ENCODE data around the gene NNAT.
A peak's percentile ranks its signal among the peaks of the same experiment; 100 is the strongest.
"Not testable (repeated sequence)": the region's sequence is repeated elsewhere in the genome, so short reads cannot be mapped to it uniquely, and the experiment has no call there.

The NNAT gene, protein sequence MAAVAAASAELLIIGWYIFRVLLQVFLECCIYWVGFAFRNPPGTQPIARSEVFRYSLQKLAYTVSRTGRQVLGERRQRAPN

DNA sequence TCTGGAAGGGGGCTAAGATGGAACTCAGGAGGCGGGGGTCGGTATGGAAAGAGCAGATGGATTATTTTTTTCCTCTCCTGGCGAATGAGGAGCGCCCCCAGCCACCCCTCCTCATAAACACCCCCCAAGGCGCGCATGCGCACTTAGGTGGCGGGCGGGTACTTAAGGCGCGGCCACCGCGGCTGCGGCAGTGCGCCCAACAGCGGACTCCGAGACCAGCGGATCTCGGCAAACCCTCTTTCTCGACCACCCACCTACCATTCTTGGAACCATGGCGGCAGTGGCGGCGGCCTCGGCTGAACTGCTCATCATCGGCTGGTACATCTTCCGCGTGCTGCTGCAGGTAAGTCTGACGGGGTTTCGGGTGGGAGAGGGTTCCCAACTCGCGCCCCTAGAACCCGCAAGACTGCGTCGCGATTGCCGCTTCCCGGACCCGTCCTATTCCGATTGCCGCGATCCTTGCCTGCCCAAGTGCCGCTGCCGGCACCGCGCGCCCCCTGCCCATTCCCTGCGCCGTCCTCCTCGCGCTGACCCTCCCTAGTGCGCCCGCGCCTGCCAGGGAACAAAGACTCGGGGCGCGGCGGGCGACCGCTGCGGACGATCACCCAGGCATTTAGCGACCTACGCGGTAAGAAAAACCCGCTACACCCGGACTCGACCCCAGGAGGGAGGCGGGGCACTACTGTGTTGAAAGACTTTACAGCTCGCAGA lies at the start of gene NNAT:
Gene NNAT, plus strand, starts transcription at position 190 of the 711 bp plus-strand sequence. Its CDS starts 82 bp downstream, at position 272.
- DNase-seq (ENCODE audit: low spot score): no peak

DNA sequence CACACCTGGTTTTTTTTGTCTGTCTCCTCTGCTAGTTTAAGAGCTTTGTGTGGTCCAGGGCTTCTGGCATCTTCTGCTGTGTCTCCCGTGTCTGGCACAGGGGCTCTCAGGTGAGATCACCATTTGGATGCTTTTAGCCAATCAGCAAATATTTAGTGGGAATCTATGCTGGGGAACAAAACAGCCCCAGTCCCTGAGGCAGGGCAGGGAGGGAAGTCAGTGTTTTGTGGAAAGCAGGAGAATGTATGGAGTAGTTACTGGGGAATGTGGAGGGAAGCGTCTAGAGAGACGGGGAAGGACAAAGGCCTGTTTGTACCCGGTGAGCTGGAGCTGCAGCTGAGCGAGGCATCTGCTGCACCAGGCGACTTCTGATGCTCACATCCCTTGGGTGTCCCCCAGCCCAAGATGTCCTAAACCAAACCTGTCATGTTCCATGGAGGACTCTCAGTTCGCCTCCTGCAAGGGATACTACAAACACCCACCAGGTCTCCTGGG lies 49.3 kb upstream of the NNAT start:
- no peak for DNase-seq (ENCODE audit: low spot score)

DNA sequence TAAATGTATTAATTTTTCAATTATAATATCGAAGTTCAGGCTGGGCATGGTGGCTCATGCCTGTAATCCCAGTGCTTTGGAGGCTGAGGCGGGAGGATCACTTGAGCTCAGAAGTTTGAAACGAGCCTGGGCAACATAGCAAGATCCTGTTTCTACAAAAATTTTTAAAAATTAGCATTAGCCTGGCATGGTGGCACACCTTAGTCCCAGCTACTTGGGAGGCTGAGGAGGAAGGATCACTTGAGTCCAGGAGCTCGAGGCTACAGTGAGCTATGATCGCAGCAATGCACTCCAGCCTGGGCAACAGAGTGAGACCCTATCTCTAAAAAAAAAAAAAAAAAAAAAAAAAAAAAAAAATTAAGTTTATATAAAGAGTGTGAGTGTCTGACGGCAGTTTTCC lies 48.6 kb upstream of the NNAT start:
- DNase-seq (ENCODE audit: low spot score): not testable (repeated sequence)

DNA sequence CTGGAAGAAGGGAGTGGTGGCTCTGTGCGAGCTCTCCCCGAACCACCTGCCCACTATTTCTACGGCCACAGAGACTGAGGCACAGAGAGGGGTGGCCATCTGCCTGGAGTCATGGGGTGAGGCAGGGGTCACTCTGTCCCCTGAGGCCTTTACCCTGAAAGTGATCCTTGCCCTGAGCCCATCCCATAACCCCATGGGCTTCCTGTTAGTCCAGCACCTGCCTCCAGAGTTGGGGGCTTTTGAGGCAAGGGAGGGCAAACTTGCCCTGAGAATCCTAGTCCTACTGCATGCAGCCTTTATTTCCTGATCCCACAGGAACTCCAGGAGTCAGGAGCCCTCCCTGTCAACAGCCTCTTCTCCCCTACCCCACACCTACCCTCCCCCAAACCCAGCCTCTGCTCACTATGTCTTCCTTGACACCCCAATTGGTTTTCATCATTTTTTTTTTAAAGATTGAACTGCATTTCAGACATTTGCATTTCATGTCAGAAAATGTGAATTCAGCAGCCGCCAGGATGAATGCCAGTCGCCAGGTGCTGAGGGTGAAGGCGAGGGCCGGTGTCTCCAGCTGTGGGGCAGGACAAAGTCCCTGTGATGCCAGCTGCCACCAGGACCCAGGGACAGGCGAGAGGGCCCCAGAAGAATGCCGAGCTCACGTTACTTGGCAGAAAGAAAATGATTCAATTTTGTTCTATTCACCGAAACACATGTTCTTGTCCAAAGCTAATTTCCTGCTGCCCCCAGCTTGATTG lies 47.6 kb upstream of the NNAT start:
- DNase-seq (ENCODE audit: low spot score): no peak

DNA sequence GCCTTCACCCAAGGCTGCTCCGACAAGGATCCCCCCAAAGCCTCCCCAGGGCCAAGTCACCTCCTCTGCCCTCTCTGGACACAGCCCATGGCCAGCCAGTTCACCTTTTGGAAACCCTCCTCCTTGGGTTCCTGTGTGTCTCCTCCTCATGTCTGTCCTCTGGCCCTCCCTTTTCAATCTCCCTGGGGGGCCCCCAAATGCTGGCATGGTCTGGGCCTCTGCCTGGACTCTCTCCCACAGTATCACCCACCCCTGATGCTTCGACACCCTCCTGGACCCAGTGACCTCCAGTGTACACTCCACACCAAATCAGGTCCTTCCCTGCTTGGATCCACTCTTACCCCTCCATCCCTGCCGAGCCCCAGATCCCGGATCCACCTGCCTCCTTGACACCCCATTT lies 46.7 kb upstream of the NNAT start:
- DNase-seq (ENCODE audit: low spot score): no peak

DNA sequence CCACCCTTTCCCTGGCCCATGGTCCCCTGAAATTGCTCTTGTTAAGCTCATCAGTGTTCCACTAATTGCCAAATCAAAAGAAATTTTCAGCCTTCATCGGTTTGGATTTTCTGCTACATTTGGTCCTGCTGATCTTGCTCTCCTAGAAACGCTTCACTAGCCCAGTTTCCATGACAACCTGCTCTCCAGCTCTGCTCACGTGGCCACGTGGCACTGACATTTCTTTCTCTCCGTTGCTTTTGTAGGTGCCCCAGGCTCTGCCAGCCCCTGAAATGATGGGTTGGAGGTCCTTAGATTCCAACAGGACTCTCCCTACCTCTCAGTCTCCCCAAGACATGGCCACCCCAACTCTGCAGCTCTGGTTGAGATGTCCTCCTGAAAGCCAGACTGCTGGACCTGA lies 45.8 kb upstream of the NNAT start:
- DNase-seq (ENCODE audit: low spot score): no peak

DNA sequence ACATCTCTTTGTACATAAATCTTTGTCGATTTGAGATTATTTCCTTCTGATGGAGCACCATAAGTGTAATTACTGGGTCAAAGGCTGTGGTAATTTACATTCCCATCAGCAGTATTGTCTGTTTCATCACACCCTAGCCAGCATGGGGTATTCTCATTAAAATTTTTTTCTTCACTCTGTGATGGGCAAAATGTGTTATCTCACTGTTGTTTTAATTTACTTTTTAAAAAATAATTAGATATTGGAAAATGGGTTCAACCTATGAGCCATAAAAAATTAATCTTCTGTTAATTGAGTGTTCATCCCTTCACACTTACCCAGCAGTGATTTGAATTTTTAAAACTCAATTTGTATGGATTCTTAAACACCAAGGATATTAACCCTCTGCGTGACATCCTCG lies 44.0 kb upstream of the NNAT start:
- DNase-seq (ENCODE audit: low spot score): no peak

DNA sequence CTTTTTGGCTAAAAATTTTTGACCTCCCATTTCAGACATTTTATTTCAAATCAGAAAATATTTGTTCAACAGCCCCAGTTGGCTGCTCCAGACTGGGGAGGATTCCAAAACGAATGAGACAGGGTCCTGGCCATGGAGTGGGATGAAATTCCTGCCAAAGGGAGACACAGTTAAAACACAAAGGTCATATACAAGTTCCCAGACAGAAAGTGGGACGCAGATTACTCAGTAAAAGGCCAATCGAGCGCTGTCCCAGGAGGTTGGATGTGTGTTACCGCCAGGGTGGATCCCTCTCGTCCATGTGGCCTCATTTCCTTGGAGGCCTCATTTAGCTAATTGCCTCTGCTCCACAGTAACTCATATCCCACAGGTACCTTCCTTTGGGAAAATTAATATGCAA lies 41.8 kb upstream of the NNAT start:
- DNase-seq (ENCODE audit: low spot score): no peak

DNA sequence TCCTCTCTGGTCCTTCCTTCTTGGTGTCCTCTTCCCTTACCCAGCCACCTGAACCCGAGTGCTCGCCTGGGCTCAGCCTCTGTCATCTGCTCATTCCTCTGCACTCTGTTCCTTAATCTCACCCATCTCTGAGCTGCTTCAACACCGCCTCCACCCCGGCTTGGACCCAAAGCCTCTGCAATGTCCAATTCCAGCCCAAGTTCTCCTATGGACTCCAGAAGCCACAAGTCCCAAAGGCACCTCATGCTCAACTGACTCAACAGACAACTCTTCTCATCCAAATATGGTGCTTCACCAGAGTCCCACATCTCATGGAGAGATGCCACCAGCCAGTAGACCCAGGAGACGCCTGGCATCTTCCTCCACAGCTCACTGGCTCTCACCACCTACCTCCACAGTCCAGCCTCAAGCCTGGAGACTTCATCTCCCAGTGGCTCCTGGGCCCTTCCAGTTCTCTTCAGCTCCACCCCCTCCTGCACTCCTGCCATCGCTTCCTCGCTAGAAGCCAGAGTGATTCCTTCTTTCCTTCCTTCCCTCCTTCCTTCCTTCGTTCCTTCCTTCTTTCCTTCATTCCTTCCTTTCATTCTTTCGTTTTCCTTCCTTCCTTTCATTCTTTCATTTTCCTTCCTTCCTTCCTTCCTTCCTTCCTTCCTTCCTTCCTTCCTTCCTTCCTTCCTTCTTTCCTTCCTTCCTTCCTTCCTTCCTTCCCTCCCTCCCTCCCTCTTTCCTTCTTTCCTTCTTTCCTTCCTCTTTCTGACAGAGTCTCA lies 40.9 kb upstream of the NNAT start:
- DNase-seq (ENCODE audit: low spot score): no peak

DNA sequence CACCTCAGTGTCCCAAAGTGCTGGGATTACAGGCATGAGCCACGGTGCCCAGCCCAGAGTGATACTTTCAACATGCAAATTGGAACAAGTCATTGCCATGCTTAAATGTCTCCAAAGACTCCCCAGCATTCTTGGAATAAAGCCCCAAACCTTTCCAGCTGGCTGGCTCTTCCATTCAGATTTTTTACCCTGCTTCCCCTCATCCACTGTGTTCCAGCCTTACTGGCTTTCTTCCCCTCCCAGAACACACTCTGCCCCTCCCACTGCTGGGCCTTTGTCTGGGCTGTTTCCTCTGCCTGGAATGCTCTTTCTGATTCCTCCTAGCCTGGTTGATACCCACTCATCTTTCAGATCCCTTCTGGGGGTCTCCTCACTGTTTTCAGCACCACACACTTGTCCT lies 40.1 kb upstream of the NNAT start:
- DNase-seq (ENCODE audit: low spot score): no peak

DNA sequence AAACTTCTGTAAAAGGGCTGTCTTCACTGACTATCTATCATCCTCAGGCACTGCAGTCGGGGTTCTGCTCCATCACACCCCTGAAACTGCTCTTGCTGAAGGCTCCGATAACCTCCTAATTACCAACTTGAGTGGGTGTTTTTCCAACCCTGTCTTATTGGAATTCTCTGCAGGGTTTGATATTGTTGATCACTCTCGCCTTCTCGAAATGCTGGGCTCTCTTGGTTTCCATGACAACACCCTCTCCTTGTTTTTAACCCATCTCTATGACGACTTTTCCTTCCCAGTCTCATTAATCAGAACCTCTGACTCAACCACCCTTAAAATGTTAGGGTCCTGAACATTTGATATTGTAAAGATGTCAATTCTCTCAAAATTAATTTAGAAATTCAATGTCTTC lies 39.4 kb upstream of the NNAT start:
- no peak for DNase-seq (ENCODE audit: low spot score)

DNA sequence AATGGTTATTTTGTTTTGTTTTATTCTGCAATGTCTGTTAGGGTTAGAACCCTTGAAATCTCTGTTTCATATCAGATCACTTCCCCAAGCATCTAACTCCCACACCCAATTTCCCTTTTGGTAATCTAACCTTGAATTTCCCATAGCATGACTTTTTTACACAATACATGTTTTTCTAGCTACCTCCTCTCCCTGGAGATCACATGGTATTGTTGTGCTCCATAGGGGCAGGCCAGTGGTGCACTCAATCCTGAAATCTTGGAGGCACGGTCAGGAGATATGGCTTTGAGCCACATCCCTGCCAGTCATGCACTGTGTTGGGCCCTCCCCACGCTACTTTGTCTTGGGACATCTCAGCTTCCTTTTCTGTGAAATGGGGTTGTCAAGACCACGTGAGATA lies 36.7 kb upstream of the NNAT start:
- no peak for DNase-seq (ENCODE audit: low spot score)

DNA sequence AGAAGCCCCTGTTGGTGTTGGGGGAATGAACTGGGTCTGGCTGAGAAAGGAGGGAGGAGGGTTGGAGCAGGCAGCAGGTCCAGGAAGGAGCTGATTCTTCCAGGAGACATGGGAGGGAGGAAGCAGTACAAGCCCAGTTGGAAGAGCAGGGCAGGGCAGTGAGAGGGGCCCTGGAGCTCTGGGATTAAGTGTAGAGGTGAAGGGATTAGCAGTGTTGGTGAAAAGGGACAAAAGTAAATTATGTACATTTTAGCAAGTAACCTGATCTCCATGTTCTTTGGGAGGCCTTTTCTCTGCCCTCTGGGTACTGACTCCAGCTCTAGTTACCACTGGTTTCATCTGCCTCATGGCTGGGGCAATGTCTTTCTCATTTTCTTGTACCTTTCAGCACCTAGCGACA lies 34.8 kb upstream of the NNAT start:
- not testable (repeated sequence) for DNase-seq (ENCODE audit: low spot score)

DNA sequence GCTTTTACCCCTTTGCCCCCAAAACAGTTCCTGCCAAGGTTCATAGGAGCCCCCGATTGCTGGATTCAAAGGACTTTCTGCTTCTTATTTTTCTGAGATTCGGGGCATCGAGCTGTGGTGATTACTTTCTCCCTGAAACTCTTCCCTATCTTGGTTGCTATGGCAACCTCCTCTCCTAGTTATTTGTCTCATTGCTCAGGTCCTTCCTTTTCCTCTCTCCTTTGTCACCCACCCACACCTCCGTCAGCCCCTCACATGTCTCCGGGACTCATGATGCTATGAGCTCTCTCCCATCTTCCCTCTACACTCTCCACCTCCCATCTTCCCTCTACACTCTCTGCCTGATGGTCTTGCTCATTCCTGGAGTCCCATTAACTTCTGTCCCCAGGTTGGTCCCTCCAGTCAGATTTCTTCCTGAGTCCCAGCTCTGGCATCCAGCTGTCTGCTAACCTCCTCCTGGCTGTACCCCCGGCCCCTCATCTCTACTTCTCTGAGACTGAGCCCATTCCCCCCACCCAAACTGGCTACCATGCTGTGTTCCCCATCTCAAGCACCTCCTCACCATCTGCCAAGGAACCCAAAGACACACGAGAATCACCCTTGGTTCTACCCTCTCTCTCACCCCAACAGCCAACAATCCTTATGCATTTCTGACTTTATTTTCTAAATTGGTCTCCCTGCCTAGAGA lies 30.2 kb upstream of the NNAT start:
- DNase-seq (ENCODE audit: low spot score): no peak

DNA sequence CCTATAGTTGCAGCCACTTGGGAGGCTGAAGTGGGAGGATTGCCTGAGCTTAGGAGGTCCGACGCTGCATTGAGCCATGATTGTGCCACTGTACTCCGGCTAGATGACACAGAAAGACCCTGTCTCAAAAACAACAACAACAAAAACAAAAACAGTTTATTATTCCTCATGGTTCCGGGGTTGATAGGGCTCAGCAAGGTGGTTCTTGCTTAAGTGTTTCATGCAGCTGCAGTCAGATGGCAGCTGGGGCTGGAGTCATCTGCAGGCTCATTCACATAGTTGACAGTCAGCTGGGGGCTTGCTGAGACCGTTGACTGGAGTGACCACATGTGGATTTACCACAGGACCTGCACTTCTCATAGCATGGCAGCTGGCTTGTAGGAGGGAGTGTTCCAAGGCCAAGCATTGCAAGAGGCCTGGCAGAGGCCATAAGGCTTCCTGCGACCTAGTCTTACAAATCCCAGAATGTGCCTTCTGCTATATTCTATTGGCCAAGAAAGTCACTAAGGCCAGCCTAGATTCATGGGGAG lies 28.9 kb upstream of the NNAT start:
- no peak for DNase-seq (ENCODE audit: low spot score)

DNA sequence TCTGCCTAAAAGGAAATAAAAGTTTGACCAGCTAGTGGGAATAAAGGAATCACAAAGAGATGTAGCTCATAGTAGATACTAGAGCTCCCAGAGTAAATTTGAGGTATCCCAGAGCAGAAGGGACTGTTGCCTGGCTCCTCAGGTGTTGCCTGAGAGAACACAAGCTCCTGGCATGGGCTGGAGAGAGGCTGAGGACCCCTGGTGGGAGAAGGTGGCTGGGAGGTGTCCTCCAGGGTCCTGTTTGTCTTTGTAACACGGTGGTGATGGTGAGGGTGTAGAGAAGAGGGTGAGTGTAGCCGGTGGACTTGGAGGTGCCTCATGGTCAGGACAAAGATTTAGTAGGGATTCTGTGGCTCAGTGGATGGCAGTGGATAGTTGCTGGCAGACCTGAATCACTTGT lies 28.1 kb upstream of the NNAT start:
- DNase-seq (ENCODE audit: low spot score): no peak

DNA sequence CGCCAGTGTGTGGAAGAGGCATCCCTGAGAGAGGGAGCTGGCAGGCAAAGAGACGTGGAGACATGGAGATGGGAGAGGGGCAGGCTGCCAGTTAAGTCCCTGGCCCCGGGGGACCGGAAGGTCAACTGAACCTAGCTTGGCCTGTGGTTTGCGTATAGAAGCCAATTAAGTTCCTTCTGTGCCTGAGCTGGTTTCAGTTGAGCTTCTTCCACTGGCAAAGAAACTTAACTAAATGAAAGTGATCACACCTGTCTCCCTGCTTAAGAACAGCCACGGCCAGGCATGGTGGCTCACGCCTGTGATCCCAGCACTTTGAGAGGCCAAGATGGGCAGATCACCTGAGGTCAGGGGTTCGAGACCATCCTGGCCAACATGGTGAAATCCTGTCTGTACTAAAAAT lies 26.7 kb upstream of the NNAT start:
- no peak for DNase-seq (ENCODE audit: low spot score)

DNA sequence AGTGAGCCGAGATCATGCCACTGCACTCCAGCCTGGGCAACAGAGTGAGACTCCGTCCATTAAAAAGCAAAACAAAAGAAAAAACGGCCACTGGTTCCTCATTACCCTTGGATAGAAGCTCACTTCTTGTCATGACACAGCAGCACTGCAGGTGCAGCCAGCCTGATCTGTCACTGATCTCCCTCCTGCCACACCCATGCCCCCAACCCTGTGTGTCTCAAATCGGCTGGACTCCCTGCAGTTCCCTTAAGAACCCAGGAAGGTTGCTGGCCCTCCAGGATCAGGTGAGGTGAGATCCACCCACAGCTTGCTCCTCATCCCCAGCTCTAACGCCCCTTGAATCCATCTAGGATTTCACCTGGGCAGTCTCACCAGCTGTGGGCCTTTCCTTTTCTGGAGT lies 26.3 kb upstream of the NNAT start:
- DNase-seq (ENCODE audit: low spot score): no peak

DNA sequence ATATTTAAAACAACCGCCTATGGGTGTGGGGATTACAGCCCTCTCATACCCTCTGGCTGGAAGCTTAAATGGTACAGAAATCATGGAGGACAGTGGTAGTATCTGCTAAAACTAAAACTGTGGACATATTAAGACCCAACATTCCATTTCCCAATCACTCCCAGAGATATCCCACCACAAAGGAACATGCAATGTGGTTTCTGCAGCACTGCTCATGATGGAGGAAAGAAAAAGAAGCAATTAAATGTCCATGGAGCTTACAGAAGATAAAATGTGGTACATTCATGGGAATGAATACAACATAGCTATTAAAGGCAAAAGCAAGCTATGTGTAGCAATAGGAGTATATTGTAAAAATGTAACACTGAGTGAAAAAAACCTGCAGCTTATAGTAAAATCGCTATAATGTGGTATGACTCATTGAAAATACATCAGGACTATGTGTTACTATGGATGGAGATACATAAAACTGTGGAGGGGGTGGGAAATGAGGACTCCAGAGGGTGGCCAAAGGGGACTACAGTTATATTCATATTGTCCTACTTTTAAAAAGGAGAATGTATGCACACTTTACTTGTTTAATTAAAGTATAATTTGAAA lies 22.9 kb upstream of the NNAT start:
- DNase-seq (ENCODE audit: low spot score): no peak

DNA sequence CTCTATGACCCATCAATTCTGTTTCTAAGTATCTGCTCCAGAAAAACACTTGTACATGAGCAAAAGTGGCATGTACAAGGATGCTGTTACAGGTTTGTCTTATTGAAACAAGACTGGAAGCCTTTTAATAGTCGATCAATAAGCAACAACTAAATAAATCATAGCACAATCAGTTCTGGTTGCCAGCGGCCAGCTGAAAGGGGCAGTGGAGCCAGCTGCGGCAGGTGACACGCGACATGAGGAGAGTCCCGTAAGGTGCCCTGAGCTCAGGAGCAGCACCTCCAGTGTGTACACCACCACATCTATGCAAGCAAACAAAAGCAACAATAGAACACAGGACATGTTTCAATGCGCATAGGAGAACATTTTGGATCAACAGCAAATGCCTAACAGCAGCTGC lies 20.7 kb upstream of the NNAT start:
- DNase-seq (ENCODE audit: low spot score): no peak

DNA sequence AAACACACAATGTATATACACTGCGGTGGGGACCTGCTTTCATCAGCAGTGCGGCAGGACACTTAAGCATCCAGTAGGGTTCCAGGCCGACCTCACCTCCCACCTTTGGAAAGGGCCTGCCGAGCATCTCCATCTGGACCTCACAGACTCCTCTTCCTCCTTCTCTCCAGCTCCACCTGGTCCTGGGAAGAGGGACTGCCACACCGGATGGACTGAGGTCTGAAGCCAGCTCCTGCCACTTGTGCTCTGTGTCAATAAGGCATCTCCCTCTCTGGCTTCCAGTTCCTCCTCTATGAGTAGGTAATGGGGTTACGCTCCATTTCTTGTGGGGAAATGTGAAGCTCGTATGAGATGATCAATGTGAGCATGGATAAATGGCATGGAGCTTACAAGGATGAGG lies 19.1 kb upstream of the NNAT start:
- DNase-seq (ENCODE audit: low spot score): peak; percentile 23
